Stimulated activated CD8-positive, alpha-beta memory T cell treated with anti-CD3 and anti-CD28 coated beads, Interleukin-7, amount 100 ng/mL, for 48 hours (primary cell): ENCODE measurements around the gene ZMYND11.
"Not testable (repeated sequence)": the region's sequence is repeated elsewhere in the genome, so short reads cannot be mapped to it uniquely, and the experiment has no call there.

Source experiments
- DNase-seq, 2 donors: peaks; one replicate each; pipeline ENCODE4 v3.0.0-alpha.2; 2020; ENCODE audit warnings: low read depth in 1 of 2; ENCODE audit errors: extremely low read depth in 1 of 2

Gene ZMYND11

DNA sequence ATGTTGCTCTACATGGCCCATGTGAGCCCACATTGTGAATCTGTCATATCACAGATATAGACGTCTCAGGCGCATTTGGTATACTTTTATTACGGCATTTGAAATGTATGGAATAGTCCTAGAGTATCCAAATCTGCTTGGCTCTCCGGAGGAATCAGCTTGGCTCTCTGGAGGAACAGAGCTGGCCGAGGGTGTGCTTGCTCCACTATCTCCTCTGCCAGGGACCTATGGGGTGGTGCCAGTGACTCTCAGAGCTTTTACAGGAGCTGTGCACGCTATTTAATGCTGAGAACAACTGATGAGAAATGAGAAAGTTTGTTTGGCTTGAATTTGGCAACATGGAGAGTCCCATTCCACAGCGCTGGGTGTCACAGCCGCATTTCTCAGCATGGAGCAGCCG is 144.0 kb downstream of the ZMYND11 start:
- no peak for DNase-seq

DNA sequence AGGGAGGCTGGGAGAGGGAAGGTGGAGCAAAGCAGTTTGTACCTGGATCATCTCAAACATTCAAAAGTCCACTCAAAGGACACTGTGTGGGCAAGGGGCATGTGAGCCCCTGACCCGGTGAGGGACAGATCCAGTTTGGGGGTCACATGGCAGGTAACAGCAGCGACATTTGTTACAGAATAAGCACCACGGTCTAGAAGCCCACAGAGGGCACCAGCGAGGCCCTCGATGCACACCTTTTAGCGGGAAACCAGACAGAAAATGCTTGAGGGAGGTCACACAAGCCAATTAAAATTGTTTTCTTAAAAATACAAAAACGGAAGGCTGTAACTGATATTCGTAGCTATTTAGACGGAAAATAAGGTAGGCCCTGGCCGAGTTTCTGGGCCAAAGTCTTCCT is 144.4 kb downstream of the ZMYND11 start:
- DNase-seq = no peak

DNA sequence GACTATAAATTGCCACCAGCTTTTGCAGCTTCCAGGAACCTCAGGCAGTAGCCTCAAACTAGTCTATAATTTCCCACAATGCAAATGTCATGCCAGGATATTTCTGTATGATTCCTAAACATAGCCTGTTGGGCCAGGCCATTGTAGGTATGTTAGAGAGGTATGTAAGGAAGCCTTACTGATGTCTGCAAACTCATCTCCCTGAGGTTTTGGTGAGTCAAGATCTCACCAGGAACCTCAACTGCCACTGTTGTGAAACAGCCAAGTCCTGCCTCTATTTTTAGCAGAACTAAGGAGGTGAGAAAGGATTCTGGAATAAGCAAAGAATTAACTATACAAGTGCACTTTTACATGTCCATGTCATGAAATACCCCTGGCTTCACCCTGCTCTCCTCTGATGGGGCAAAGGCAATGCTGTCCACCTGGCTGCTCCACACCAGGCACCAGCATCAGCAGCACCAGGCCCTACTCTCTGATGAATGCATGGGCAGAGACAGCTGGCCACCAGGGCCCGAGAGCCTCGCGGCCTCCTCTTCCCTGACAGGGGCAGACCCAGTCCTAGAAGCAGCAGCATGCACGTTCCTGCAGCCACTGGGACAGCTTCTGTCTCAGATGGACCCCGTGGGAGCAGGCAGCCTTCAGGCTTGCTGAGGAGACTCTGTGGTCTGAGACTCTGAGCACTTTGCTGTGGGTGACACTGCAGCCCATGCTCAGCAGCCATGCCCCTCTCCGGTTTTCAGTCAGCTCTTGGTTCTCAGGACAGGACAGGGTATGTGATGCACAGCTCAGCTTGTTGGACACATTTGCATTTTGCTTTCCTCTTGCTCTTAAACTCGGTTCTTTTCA is 147.3 kb downstream of the ZMYND11 start:
- DNase-seq = no peak

DNA sequence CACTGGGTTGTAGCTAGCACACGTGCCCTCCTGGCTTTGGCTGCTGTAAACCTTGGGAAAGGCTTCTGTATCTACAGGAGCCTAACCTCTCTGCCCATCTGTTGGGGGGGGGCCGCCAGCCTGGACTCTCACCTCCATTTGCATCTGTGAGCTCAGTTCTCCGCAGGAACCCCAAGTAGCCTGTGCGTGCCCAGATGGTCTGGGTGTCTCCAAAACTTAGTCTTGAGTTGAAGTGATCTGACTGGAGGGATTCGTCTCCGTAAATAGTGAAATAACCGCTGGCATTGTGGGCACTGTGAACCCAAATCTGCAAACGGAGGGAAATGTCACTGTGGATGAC is 147.9 kb downstream of the ZMYND11 start:
- DNase-seq = no peak

DNA sequence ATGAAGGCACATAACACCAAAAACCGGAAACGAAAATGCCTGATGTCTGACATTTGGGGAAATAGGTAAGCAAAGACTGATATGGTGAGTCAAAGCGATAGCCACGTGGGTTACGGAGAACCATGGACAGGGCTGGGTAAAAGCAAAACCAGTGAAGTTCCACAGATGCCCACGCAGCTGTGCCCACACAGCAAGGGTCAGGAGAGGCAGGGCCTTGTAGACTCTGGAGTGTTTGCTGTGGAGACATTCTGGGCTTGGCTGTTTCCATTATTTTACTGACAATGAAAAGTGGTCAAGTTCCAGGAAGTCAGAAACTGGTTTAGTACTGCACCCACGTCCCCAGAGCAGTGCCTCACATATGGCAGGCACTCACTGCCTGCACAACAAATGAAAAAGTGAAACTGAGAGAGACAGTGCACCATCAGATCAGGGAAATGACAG is 148.7 kb downstream of the ZMYND11 start:
- DNase-seq = peak; percentile 16 to 48

DNA sequence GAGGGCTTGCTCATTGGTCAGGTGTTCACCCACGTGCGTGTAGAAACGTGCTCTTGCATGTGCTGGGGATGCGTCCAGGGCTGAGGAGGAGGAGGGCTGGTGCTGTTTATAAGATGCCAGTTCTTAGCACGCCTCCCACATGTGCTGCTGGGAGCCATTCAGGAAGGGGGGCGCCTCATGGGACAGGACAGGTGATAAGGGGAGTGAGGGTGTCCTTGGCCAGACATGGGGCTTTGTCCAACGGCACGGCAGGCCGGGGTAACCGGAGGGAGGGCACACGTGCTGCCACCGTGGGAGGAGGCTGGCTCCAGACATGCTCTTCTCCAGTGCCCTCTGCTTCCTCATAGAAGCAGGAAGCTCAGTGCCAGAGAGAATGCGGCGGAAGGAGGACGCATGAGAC is 150.0 kb downstream of the ZMYND11 start:
- DNase-seq = no peak

DNA sequence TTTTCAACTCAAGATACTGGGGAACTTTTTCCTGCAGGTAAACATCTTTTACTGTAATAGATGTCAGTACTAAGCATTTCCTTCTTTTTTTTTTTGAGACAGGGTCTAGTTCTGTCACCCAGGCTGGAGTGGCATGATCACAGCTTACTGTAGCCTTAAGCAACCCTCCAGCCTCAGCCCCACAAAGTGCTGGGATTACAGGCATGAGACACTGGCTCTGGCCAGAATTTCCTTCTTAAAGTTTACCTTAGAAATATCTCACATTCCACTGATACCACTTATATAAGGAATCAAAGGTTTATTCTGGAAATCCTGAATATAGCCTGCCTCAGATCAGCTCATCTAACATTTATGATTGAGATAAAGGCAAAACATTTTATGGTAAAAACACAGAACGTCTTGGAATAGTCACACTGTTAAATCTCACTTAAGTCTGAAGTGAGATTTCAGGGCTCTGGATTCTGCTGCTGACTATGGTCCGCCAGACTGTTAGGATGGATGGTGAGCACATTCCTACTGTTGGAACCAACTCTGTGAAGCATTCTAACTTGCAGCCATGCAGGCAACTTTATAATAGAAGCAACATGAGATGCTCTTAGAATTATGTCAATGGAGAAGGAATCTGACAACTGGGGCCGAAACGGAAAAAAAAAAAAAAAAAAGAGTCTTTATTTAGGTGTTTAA is 151.9 kb downstream of the ZMYND11 start:
- no peak for DNase-seq

DNA sequence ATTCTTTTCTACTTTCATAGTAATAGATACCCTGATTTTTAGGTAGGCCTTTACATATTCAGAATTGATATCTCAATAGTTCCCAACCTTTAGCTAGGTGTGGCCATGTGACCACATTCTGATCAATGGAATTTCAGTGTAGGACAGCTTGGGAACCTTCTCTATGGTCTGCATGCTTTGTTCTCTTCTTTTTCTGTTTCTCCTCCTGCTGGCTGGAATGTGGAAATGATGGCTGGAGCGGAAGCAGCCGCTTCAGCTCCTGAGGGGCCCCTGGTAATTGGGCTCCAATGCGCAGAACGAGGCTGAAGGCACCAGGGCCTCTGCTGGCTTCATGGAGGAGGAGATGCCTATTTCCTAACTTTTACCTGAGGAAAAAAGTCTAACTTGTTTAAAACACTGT is 152.6 kb downstream of the ZMYND11 start:
- no peak for DNase-seq

DNA sequence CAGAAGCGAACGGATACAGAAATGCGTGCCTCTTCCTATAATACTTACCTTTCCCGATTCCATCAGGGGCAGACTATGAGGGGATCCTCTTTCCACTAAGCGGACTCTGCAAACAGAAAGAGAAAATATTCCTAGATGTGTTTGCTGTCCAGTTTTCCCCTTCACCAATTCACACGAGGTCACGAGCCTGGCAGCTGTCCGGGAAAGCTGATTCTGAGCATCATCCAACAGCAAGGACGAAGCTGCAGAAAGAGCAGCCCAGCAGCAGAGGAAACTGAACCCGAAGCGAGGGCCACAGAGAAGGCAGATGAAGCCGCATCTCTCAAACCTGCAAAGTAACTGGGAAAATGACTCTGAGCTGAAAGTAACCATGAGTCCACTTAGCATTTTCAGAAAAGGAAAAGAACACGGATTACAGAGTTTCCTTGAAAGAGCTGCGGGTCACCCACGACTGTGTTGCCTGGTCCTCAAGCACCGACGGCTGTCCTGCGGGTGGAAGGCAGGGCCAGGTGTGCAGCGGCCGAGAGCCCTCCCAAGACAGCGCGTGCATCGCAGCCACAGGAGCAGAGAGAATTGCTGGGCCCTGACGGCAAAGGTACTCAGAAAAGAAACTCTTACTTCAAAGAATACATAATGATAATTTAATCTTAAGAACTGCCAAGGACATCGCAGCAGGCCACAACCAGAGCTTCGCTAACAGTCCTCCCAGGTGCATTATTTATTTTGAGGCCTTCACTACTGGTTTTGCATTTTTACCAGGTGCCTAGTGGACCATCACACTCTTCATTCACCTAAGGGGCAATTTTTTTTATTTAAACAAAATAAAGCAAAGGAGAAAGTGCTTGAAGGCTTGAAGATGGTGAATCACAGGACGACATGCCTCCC is 153.3 kb downstream of the ZMYND11 start:
- DNase-seq = no peak

DNA sequence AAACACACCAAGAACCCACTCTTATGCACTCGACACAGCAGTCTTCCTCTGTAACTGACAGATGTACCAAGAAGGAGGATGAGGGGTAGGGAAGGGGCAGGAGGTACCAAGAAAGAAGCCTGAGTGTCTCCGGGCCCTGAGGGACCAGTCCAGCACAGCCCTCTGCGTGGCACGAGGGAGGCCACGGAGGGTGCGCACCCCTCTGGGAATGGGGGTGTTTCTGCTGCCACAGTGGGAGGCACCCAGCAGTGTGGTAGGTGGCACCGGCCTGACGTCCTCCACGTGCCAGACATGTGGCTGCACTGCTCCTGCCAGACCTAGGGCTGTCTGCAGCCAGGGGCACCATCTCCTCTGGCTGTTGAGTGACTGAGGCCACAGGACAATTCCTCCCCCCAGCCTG is 154.3 kb downstream of the ZMYND11 start:
- no peak for DNase-seq

DNA sequence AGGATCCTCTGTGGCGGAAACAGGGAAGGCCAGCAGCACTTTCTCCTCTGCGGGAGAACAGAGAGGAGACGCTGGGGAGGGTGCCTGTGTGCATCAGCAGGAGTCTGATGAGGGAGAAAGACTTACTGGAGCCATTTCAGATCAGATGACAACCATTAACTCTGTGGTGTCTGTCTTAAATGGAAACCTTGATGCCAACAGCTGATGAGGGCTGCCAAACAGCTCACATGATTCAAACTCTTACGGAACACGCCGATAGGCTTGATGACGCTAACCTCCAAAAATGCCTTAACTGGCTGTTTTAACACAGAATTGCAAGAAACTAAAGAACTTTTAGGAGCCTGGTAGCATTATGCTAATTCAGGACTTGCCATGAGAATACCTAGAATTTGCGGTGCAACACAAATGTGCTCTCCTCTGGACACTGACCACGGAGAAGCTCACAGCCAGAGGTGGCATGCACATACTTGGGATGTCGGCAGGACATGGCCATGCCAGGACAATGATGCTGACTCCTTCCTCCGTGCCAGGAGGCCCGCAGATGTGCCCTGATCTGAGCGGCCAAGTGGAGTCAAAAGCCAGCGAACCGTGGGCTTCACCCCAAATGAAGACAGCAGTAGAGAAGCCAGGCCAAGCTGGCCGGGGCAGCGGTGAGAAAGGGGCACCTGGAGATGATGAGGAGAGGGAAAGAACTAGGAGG is 154.9 kb downstream of the ZMYND11 start:
- DNase-seq = no peak

DNA sequence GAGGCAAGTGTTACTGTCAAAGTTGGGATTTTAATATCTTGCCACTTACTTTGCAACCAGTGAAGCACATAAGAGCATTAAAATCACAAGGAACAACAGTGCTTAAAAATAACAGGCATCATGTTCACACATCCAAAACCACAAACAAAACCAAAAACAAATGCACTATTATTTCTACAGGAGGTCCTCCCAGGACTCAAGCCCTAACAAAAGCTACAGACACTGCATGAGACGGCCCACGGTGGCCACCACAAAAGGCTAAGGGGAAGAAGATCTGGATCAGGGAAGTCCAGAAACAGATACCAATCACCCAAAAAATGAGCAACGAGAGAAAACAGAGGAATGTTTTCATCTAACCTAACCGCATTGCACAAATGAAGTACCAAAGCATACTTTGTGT is 158.4 kb downstream of the ZMYND11 start:
- DNase-seq = no peak

DNA sequence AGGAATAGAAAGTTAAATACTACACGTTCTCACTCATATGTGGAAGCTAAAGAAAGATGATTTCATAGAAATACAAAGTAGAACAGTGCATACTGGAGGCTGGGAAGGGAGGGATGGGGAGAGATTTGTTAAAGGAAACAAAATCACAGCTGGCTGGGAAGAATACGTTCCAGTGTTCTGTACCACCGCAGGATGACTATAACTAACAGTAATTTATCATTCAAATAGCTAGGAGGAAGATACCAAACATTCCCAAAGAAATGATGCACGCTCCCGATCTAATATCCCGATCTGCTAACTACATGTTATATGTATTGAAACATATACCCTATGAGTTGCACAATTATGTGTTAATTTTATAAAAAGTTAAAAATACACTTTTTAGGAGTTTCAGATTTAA is 162.3 kb downstream of the ZMYND11 start:
- no peak for DNase-seq

DNA sequence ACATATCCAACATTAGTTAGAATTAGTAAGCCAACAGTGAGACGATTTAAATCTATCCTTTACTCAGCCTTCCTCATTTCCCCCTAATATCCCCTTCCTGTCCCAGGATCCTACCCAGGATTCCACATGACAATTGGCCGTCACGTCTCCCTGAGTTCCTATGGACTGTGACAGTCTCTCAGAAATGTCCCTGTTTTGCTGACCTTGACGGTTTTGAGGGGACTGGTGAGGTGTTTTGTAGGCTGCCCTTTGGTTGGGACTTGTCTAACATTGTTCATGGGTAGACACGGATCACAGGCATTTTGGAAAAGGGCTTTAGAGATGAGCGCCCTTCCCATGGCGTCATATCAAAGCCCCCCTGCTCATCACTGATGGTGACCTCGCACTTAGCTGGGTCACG is 162.8 kb downstream of the ZMYND11 start:
- DNase-seq = no peak

DNA sequence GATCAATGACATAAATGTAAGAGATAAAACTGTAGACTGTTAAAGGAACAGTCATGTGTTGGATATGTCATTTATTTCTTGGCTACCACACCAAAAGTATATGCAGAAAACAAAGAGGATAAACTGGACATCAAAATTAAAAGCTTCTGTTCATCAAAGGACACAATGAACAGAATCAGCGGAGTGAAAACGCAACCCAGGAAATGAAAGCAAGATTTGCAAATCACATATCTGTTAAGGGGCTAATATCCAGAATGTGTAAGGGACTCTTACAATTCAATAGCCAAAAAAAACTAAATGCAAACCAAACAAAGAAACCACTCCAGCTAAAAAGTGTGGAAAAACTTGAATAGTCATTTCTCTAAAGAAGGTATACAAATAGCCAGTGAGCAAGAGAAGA is 164.3 kb downstream of the ZMYND11 start:
- DNase-seq = no peak

DNA sequence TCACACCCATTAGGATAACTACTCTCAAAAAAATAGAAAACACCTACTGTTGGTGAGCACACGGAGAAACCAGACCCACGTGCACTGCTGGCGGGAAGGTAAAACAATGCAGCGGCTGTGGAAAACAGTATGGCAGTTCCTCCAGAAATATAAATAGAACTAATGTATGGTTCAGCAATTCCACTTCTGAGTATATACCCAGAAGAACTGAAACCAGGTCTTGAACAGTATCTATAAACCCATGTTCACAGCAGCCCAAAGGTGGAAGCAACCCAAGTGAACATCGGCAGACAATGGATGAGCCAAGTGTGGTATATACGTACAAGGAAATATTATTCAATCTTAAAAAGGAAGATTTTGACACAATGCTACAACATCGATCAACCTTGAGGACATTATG is 164.7 kb downstream of the ZMYND11 start:
- DNase-seq = no peak

DNA sequence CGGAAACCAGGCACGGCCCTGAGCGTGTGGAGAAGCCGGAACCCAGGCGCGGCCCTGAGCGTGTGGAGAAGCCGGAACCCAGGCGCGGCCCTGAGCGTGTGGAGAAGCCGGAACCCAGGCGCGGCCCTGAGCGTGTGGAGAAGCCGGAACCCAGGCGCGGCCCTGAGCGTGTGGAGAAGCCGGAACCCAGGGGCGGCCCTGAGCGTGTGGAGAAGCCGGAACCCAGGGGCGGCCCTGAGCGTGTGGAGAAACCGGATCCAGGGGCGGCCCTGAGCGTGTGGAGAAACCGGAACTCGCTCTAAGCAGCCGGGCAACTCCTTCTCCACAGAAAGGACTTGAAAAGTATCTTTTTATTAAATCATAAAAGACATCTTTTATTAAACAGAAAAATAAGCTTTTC is 165.3 kb downstream of the ZMYND11 start:
- not testable (repeated sequence) for DNase-seq

DNA sequence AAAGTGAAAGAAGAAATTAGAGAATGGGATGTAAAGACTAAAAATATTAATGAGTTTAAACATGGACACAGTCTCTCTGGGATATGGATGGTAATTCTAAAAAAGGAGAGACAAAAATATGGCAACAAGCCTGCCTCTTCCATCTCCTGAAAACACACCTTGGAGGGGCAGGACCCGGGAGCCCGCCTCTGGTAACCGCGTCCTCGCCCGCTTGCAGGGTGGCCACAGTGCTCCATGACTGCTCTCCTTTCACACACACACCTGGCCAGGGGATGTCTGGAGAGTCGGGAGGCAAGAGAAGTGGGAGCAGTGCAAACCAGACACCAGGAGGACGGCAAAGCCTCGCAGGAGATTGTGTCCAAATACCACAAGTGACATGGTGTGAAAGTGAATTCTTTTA is 166.3 kb downstream of the ZMYND11 start:
- no peak for DNase-seq
